Endometrial microvascular endothelial cells (primary cell): ENCODE data around the gene WEE1. TPM values are rescaled to one million over a fixed set of nuclear protein-coding genes. Genes with fewer than 3 reads are reported as not detected.

Source experiments
- in situ Hi-C: cut with HindIII; loops from 2 replicates; pipeline ENCODE4 v1.10.0; 2017; ENCODE audit warnings: low sequenced_read_pairs, low pct_unique_long_range_greater_than_20kb; ENCODE audit errors: inconsistent ontology term
- total RNA-seq: library from RNA; depleted of rRNA; stranded (reverse); fragments of >200 nt; gene quantifications from one replicate; pipeline ENCODE4 v1.2.3, GENCODE V29; 2015; ENCODE audit errors: inconsistent ontology term

WEE1 gene
- total RNA-seq, 1 donor from 2014 or later: 41.0 TPM

DNA sequence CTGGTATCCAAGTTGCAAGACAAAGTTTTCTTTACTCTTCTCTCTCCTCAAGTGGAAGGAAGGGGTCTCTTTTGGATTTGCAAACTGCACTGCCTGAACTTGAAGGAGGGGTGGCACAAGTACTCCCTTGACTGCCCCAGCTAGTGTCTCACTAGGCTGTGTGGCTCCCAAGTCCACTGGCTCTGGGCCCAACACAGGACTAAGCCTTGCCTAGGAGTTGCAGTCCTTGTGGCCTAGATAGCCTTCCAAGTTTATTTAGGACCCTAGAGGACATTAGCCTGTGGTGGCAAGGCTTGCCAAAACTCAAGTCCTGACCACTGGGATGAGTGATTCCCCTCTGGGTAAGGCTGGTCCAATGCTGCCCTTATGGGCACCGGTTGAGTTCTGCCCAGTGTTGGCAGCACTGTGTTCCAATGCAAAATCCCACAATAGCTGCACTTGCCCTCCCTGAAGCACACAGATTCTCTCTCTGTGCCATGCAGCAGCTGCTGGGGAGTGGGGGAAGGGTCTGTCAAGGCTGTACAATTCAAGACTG is 10.2 kb upstream of the WEE1 start:
- in situ Hi-C loops: no loop called here

DNA sequence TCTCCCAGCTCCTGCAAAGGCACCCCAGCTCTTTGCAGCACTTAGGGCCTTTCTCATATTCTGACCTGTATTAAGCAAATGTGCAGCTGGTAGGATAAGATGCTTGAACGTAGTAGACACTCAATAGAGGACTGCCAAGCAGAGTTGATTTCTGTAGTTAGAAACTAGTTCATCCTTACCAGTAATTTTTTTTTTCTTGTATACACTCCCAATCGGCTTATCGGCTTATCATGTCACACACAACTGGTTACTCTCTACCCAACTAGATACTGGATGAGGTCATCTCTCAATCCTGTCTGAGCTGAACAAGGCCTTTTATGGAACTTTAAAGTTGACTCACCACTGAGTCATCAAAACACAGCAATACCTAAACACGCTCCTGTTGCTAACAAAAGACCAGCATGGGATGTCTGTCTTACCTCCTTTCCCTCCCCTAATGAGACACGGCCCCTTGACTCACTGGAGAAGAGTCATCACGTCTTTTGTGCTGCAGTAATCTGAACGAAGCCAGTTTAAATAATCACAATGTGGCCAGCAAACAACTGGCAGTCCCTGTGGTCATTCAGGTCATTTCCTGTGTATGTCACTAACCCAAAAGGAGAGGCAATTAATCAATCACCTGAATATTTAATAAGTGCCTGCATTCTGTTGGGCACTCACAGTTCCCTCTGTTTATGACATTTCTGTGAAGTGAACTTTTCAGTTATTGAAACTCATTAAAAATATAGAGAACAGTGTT is 7.5 kb upstream of the WEE1 start:
- in situ Hi-C loops: no loop called here

DNA sequence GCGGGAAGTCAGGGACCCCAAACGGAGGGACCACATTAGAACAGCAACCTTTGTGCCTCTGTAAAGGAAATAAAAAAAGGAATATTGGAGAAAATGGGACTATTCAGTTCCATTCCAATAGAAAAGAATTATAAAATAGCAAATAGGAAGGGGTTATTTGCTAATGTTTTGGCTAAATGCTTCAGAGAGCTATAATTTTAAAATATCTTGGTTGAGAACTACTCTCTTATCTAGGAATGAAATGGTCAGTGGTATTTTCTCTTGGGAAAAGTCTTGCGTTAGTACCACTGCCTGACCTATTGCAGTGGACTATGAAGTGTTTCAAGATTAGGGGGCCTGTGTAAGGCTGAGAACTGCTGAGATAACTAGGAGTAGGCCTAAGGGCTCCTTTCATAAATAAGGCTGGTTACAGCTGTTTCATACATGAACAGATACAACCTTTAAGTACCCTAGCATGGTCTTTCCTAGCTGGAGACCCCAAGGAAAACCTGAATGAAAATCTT is 6.9 kb upstream of the WEE1 start:
- in situ Hi-C loops: no loop called here

DNA sequence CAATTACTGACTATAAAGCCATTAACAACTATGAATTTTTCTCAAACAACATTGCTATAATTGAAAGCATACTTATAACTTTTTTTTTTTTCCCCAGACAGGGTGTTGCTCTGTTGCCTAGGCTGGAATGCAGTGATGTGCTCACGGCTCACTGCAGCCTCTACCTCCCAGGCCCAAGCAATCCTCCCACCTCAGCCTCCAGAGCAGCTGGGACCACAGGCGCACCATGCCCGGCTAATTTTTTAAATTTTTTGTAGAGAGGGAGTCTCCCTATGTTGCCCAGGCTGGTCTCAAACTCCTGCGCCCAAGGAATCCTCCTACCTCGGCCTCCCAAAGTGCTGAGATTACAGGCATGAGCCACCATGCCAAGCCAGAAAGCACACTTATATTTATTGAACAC is 6.1 kb upstream of the WEE1 start:
- in situ Hi-C loops: no loop called here

DNA sequence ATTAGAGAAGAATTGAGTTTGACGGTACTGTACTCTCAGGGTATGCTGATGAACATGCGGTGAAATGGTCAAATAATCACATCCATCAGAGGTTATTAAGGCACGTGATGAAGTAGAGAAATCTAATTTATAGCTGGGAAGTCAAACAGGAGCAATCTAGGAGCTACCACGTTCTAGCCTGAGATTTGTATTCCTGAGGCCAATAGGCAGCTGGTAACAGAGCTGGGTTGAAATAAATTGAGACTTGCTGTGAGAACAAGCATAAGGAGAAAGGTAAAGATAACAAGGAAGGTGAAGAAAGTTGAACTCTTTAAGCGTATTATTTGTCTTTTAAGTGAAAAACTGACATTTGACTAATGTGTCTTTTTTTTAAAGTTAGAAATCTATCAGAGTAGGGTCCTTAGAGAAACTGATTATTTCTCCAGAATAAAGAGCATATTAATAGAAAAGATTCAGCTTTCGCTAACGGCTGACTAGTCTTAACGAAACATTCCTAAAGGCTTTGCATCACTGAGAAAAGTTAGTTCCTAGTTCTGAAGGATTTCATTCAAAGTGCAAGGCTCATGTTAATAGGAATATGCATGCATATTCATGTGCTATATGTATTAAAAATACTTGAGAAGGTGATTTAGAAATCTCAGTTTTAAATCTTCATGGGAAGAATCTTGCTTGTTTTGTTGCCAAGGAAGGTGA is 5.2 kb upstream of the WEE1 start:
- in situ Hi-C loops: no loop called here

DNA sequence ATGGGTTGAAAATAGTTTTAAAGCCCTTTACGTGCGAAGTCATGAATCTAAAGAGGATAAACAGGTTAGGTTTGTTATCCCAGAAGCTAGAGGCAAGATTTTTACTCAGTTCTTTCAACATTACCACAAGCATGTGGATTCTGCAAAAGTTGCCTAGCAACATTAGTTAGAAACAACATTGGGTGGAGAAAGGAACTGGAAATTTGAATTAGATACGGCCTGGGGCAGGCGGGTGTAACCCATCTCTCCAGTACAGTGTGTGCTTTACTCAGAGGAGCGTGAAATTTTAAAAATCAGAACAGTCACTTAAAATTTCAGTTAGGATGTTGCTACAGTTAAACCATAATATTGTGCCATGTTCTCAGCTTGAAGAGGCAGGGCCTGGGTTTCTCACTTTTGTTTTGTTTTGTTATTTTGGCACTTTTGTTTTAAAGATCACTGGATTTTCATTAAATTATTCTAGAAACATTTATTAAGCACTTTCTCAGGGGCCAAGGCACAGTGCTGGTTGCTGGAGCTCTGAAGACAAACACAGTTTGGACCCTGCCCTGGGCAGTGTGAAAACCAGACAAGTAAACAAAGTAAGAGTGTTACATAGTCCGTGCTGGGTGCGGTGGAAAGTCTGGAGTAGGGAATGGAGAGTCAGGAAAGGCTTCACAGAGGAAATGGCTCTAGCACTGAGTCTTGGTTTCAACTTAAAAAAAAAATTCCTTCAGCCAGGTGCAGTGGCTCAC is 4.4 kb upstream of the WEE1 start:
- in situ Hi-C loops: no loop called here

DNA sequence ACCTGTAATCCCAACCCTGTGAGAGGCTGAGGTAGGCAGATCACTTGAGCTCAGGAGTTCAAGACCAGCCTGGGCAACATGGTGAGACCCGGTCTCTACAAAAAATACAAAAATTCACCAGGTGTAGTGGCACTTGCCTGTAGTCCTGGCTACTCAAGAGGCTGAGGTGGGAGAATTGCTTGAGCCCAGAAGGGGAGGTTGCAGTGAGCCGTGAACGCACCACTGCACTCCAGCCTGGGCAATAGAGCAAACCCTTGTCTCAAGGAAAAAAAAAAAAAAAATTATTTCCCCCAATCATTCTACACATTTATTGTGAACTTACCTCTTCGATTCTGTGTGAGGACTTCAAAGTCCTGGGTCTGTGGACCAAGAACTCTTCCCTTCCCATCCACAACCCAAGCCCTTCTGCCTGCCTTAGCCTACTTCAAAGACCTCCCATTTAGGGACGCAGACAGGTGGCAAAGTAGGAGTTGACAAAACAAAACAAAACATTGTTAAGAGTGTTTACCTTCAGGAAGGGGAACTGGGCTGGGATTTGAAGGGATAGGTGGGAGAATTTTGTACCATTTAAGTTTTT is 3.8 kb upstream of the WEE1 start:
- in situ Hi-C loops: no loop called here

DNA sequence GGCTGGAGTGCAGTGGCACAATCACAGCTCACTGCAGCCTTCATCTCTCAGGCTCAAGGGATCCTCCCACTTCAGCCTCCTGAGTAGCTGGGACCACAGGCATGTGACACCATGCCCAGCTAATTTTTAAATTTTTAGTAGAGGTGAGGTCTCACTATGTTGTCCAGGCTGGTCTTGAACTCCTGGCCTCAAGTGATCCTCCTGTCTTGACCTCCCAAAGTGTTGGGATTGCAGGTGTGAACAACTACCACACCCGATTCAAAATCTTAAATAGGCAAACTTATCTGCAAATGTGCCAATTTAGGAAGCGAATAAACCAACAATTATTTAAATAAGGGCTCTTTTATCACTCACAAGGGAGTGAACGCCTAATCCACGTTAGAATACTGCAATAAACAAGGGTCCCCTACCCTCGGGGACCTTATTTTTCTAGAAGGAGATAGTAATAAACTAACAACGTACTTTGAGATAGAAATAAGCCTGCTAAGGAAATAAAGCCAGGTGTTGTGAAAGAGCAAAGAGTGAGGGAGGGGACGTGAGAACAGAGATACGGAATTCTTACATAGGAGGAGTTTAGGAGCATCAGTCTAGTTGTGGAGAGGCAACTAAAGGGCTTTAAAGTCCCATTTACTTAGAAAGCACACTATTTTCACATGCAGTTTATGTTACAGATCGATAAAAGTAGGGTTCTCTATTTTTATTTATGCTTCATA is 3.0 kb upstream of the WEE1 start:
- in situ Hi-C loops: no loop called here

DNA sequence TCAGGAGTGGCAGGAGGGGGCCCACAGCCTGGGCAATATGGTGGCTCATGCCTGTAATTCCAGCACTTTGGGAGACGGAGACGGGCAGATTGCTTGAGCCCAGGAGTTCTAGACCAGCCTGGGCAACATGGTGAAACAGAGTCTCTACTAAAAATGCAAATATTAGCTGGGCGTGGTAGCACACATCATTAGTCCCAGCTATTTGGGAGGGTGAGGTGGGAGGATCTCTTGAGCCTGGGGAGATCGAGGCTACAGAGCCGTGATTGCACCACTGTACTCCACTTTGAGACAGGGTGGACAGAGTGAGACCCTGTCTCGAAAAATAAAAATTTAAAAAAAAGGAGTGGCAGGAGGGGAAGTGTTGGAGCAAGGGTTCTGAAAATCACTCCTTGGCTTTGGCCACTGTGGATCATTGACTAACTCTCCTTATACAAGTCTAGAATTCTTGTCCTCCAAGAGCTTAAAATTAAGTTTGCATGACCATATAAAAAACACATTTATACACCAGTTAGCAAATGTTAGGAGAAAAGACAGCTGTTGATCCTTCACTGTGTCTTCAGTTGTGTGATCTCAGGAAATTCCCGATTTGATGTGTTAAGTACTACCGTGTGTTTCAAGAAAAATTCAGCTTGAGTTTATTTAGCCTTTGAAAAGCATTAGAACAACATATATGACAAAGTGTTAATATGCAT is 2.3 kb upstream of the WEE1 start:
- in situ Hi-C loops: no loop called here

DNA sequence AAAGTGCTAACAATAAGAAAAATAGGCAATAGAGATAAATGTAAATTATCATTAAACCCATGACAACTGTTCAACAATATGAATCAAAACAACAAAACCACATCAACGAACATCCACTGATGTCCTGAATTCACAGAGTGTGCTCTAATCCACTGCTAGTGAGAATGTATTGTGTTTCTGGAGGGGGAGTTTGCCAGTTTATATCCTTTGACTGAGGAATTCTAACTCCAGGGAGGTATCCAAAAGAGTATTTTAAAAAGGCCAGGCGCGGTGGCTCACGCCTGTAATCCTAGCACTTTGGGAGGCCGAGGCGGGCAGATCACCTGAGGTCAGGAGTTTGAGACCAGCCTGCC is 1.7 kb upstream of the WEE1 start:
- in situ Hi-C loops: no loop called here

DNA sequence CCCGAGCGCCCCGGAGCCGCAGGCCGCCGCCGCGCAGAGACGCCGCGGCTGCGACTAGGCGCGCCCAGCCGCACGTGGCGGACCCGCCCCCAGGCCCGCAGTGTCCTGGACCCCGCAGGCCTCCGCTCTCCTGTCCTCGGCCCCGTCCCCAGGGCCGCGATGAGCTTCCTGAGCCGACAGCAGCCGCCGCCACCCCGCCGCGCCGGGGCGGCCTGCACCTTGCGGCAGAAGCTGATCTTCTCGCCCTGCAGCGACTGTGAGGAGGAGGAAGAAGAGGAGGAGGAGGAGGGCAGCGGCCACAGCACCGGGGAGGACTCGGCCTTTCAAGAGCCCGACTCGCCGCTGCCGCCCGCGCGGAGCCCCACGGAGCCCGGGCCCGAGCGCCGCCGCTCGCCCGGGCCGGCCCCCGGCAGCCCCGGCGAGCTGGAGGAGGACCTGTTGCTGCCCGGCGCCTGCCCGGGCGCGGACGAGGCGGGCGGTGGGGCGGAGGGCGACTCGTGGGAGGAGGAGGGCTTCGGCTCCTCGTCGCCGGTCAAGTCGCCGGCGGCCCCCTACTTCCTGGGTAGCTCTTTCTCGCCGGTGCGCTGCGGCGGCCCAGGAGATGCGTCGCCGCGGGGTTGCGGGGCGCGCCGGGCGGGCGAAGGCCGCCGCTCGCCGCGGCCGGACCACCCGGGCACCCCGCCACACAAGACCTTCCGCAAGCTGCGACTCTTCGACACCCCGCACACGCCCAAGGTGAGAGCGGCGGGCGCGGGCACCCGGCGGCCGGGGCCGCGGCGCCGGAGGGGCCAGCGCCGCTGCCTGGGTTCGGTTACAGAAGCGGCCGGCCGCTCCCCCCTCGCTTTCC is 528 bp downstream of the WEE1 start:
- in situ Hi-C loops: no loop called here

DNA sequence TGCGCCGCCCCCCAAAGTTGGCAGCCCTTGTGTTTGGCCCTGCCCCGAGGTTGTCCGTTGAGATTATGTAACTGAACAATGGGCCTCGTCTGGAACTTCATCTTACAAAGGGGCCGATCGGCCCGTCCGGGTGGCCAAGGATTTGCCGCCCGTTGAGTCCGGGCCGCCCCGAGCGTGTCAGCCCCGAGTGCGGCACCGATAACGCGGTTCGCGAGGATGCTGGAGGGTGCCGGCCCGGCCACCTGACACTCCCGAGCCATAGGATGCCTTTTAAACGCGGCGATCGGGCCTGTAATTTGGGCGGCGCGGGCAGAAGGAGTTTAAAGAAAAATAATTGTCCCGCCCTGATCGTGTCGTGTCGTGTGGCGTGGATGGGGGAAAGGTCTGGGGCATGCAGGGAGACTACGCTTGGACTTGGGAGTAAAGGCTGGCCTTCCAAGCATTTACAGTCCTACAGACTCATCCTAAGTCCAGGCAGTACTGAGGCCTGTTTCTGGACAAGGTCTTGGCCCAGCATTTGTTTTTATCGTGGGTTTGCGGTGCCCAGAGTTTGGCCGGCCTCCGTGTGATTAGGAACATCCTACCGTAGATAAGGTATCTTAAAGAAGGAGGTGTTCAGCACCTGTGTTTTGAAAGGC is 1.3 kb downstream of the WEE1 start:
- in situ Hi-C loops: no loop called here

DNA sequence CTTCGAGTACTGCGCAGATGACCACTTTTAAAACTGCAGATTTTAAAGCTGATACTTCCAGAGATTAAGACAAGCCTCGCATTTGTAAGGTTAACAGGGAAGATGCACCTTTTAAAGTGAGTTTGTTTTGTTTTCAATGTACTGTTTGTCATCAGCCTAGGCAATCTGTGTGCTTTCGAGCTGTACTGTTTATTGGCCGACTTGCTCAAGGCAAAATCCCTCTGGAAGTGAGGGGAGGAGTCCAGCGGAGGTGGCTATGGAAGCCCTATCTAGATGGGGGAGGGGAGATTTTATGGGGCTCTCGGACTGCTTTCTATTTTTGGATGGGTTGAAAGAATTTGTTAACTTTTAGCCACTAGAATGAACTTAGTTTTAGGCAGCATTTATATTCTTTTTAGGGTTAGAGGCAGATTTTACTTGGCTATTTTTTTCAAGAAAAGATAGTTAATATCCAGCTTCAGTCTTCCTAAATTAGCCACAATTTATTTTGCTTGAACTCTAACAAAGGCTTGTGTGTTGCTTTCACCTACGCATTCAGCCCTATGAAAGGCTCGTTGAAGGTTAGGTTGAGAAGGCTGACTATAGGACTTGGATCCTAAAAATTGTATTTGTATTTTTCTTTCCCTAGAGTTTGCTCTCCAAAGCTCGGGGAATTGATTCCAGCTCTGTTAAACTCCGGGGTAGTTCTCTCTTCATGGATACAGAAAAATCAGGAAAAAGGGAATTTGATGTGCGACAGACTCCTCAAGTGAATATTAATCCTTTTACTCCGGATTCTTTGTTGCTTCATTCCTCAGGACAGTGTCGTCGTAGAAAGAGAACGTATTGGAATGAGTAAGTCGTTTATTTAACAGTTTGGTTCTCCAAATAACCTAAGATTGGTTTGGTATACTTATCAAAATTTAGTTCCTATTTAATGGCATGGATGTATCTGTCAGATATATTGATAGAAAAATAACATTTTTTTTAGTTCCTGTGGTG is 2.1 kb downstream of the WEE1 start:
- in situ Hi-C loops: no loop called here

DNA sequence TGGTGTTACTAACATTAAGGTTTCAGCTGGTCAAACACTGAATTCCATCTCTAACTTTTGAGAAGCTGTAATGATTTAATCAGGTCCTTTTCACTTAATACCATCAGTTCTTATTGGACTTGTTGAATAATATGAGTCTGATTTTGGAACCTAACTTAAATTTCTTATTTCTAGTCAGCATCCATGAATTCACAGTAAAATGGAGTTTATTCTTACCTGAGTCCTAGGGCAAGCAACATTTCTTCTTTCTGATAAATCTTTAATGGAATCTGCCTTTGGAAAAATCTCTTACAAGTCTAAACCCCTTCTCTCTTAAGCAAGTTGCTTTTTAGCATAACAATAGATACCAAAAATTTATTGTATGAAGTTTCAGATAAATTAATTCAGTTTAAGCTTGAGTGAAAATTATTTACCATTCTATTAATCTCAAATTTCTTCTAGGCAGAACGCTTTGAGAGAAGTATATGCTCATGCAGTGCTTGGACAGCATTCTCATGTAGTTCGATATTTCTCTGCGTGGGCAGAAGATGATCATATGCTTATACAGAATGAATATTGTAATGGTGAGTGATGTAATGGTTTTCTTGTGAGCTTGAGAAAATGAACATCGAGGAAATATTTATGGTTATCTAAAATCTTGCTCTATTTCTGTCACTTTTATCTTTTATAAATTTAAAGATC is 3.4 kb downstream of the WEE1 start:
- in situ Hi-C loops: no loop called here

DNA sequence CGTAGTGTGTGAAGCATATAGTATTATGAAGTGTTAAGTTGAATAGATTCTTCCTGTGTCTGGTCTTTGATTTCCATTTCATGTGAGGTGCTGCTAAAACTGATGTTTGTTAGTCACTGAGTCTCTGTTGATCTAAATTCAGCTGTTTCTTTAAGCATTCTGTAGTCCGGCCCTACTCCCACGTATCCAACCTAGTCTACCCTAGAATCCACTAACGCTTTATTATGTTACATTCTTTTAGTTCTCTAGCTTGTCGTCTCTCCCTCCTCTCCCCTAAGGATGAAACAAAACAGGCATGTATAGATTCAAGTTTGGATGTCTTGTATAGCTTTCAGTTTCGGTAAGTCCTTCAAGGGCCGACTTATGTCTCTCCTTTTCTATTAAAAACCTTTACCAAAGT is 4.1 kb downstream of the WEE1 start:
- in situ Hi-C loops: no loop called here
